SJCRH30 (cell line): Measurements from ENCODE around the gene ARL17A. TPM values are rescaled to one million over a fixed set of nuclear protein-coding genes. Genes with fewer than 3 reads are reported as not detected.
"Not testable (repeated sequence)": the region's sequence is repeated elsewhere in the genome, so short reads cannot be mapped to it uniquely, and the experiment has no call there.

Experiments
- DNase-seq, 2 experiments: peaks; one replicate each; pipeline ENCODE4 v3.0.0-alpha.2; 2015 to 2020
- H3K27ac ChIP-seq: fragments of 250-450 bp; sonication (Bioruptor Pico); 2 replicates; pipeline ENCODE4 v1.5.1; 2020; ENCODE audit warnings: mild to moderate bottlenecking, moderate library complexity
- H3K27me3 ChIP-seq: fragments of 250-450 bp; sonication (Bioruptor Pico); 2 replicates; pipeline ENCODE4 v1.5.1; 2020; ENCODE audit warnings: mild to moderate bottlenecking, moderate library complexity
- H3K36me3 ChIP-seq: fragments of 250-450 bp; sonication (Bioruptor Pico); 2 replicates; pipeline ENCODE4 v1.5.1; 2020; ENCODE audit warnings: mild to moderate bottlenecking, moderate library complexity
- H3K4me1 ChIP-seq: fragments of 250-450 bp; sonication (Bioruptor Pico); 2 replicates; pipeline ENCODE4 v1.5.1; 2020; ENCODE audit warnings: mild to moderate bottlenecking, moderate library complexity
- H3K4me3 ChIP-seq: fragments of 250-450 bp; sonication (Bioruptor Pico); 2 replicates; pipeline ENCODE4 v1.5.1; 2020; ENCODE audit warnings: mild to moderate bottlenecking, moderate library complexity
- H3K9me3 ChIP-seq: fragments of 250-450 bp; sonication (Bioruptor Pico); replicated peaks from 2 replicates; pipeline ENCODE4 v1.5.1; 2020; ENCODE audit warnings: mild to moderate bottlenecking, moderate library complexity
- total RNA-seq: library from RNA; depleted of rRNA; stranded (reverse); fragments of >200 nt; shearing (Covaris generic); gene quantifications from 2 replicates; pipeline ENCODE4 v1.2.3, GENCODE V29; 2014

Gene ARL17A
- total RNA-seq, 1 experiment from 2014 or later, result 30.4 TPM

DNA sequence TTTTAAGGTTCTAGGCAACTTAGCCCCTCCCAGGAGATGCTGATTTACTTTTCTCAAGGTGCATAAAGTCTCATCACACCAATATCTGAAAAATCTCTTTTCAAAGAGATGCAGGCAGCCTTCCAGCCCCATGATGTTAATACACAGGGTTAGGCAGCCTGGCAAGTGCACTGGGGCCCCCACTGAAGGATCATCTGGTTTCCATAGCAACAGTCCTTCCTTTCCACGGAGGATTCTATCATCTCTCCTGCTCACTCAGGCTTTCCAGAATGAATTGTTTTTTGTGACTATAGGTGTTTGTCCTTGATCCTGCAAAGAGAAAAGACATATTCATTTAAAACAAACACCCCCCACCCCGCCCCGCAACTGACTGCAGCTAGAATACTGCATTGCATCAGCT is 6.0 kb upstream of the ARL17A start:
- H3K9me3 ChIP-seq, H3K4me1 ChIP-seq, DNase-seq, H3K27me3 ChIP-seq, H3K36me3 ChIP-seq, H3K27ac ChIP-seq, H3K4me3 ChIP-seq: not testable (repeated sequence)

GRCh38 chr17:46580082-46580481 is 591 bp upstream of the ARL17A start:
- not testable (repeated sequence) for H3K27me3 ChIP-seq, DNase-seq, H3K36me3 ChIP-seq, H3K9me3 ChIP-seq, H3K4me1 ChIP-seq, H3K27ac ChIP-seq, H3K4me3 ChIP-seq

GRCh38 chr17:46571796-46572195 is 7.7 kb downstream of the ARL17A start:
- not testable (repeated sequence) for H3K9me3 ChIP-seq, H3K27ac ChIP-seq, H3K4me3 ChIP-seq, H3K4me1 ChIP-seq, H3K36me3 ChIP-seq, DNase-seq, H3K27me3 ChIP-seq

GRCh38 chr17:46566980-46567379 is 12.5 kb downstream of the ARL17A start:
- H3K27ac ChIP-seq, H3K4me3 ChIP-seq, DNase-seq, H3K9me3 ChIP-seq, H3K27me3 ChIP-seq, H3K36me3 ChIP-seq, H3K4me1 ChIP-seq: not testable (repeated sequence)

DNA sequence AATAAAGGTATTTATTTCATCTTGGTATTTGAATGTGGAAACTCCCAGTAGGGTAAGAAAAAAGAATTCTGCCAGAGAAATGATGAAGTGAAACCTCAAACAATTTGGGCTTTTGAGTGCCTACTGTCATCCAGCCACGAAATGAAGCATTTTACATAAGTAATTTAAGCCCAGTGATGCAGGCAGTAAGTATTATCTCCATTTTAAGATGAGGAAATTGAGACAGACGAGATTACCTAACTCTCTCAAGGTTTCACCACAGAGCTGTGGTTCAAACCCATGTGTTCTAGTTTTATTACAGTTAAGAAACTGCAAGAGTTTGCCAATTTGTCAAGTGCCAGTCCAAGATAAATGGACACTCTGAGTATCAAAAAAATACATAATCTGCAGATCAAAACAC is 13.2 kb downstream of the ARL17A start:
- not testable (repeated sequence) for H3K9me3 ChIP-seq, H3K27ac ChIP-seq, H3K4me1 ChIP-seq, DNase-seq, H3K27me3 ChIP-seq, H3K4me3 ChIP-seq, H3K36me3 ChIP-seq

DNA sequence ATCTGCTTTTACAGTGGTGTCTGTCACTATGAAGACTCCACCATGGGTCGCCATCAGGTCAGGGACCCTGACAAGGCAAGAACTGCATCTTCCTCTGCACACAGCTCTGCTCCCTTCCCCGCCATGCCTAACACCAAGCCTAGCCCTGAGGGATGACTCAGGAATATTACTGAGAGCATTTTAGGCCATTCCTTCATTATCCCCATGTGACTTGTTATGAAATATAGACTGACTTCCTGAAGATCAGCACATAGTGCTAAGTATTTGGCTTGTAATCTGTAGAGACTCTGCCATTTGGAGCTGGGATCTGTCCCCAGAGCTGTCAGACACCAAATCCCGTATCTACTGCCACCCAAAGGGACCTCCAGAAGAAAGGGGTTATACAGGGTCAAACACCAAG is 19.4 kb downstream of the ARL17A start:
- H3K4me1 ChIP-seq, H3K27ac ChIP-seq, H3K4me3 ChIP-seq, H3K27me3 ChIP-seq, DNase-seq, H3K9me3 ChIP-seq, H3K36me3 ChIP-seq: not testable (repeated sequence)

DNA sequence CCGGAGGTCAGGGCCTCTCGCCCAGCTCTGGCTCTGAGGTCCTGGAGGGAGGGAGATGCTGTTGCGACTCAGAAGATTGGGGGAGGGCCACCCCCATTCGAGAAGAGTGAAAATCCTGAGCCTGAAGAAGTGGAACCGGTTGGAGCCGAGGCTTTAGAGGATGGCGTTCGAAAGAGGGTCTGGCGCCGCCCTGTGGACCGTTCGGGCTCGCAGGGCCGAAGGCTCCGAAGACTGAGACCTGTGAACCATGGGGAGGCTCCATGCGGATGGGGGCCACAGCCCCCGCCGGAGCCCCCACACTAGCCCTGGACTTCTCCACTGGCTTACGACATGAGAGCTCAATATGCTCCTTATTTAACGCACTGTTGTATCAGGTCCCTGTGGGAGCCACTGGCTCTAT is 20.3 kb downstream of the ARL17A start:
- DNase-seq, H3K27me3 ChIP-seq, H3K4me1 ChIP-seq, H3K27ac ChIP-seq, H3K4me3 ChIP-seq, H3K36me3 ChIP-seq, H3K9me3 ChIP-seq: not testable (repeated sequence)

GRCh38 chr17:46548607-46549006 is 30.9 kb downstream of the ARL17A start:
- not testable (repeated sequence) for H3K4me3 ChIP-seq, H3K27me3 ChIP-seq, H3K9me3 ChIP-seq, H3K27ac ChIP-seq, DNase-seq, H3K4me1 ChIP-seq, H3K36me3 ChIP-seq

DNA sequence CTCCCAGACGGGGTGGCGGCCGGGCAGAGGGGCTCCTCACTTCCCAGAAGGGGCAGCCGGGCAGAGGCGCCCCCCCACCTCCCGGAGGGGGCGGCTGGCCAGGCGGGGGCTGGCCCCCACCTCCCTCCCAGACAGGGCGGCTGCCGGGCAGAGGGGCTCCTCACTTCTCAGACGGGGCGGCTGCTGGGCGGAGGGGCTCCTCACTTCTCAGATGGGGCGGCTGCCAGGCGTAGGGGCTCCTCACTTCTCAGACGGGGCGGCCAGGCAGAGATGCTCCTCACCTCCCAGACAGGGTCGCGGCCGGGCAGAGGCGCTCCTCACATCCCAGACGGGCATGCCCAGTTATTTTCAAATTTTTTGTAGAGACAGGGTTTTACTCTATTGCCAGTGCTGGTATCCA is 44.8 kb downstream of the ARL17A start:
- not testable (repeated sequence) for DNase-seq, H3K4me3 ChIP-seq, H3K9me3 ChIP-seq

GRCh38 chr17:46512168-46512567 is 67.3 kb downstream of the ARL17A start, which contains the start of gene LRRC37A2:
Gene LRRC37A2 (plus strand): TSS chr17:46512468. CDS start chr17:46512713, 245 bp downstream.
- not testable (repeated sequence) for H3K27me3 ChIP-seq, H3K9me3 ChIP-seq, H3K27ac ChIP-seq, H3K4me3 ChIP-seq, H3K36me3 ChIP-seq, H3K4me1 ChIP-seq, DNase-seq

More for the DNA sequence above, 44.8 kb downstream of the ARL17A start:
- not testable (repeated sequence) for H3K27me3 ChIP-seq, H3K27ac ChIP-seq, H3K36me3 ChIP-seq, H3K4me1 ChIP-seq

DNA sequence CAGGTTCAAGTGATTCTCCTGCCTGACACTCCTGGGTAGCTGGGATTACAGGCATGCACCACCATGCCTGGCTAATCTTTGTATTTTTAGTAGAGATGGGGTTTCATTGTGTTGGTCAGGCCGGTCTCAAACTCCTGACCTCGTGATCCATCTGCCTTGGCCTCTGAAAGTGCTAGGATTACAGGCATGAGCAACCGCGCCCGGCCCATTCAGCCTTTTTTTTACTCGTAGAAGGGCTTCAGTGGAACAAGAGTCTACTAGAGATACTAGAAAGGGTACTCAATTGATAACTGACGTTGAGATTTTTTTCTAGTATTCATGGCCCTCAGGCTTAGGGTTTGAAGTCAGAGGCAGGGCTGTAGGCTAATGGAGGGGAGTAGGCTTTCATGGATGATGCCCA is 73.6 kb downstream of the ARL17A start:
- H3K36me3 ChIP-seq, DNase-seq, H3K27me3 ChIP-seq, H3K9me3 ChIP-seq, H3K4me3 ChIP-seq, H3K27ac ChIP-seq, H3K4me1 ChIP-seq: not testable (repeated sequence)

GRCh38 chr17:46499437-46500139 is 79.9 kb downstream of the ARL17A start:
- not testable (repeated sequence) for H3K9me3 ChIP-seq, H3K27ac ChIP-seq, DNase-seq, H3K4me1 ChIP-seq, H3K27me3 ChIP-seq, H3K36me3 ChIP-seq, H3K4me3 ChIP-seq

DNA sequence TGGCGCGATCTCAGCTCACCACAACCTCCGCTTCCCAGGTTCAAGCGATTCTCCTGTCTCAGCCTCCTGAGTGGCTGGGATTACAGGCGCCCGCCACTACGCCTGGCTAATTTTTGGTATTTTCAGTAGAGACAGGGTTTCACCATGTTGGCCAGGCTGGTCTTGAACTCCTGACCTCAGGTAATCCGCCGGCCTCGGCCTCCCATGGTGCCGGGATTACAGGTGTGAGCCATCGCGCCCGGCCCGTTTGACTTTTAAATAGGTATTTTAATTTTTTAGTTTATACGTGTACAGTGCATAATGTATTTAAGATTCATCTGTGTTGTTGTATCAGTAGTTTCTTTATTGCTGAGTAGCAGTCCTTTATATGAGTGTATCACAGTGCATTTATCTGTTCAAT is 87.5 kb downstream of the ARL17A start:
- not testable (repeated sequence) for H3K4me3 ChIP-seq, H3K9me3 ChIP-seq, DNase-seq, H3K36me3 ChIP-seq, H3K27me3 ChIP-seq, H3K4me1 ChIP-seq, H3K27ac ChIP-seq

DNA sequence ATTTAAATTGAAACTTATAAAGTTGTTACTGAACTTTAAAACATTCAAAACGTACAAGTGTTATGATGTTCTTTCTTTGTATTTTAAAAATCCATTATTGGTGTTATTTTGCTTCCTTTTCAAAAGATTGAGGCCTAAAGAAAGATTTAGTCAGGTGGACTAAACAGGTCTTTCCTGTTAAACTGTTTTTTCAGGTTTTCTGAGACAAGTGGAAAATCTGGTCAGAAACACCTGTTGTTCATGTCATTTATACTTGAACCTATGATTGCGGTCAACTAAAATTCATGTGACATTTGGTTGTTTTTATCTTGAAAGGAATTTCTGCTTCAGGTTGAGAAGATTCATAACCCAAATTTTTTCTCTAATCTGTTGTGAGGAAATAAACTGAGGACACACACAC is 98.2 kb downstream of the ARL17A start:
- H3K9me3 ChIP-seq, DNase-seq, H3K36me3 ChIP-seq, H3K4me3 ChIP-seq, H3K27me3 ChIP-seq, H3K4me1 ChIP-seq, H3K27ac ChIP-seq: not testable (repeated sequence)

DNA sequence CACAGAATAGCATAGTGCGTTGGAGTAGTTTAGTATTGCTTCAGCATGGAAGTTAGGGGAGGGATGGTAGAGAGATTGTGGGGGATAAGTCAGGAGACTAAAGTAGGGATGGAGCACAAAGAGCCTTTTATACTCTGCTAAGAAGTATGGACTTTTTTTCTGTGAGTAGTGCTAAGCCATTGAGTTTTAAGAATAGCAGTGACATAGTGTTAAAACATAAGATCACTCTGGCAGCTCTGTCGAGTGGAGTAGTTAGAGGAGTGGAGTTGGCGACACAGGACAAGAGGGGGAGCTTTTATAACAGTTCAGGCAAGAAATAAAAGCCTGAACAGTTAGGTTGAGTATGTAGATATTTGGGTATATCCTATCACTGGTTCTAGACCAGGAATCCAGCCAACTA is 100.7 kb downstream of the ARL17A start:
- DNase-seq, H3K27ac ChIP-seq, H3K36me3 ChIP-seq, H3K27me3 ChIP-seq, H3K9me3 ChIP-seq, H3K4me3 ChIP-seq, H3K4me1 ChIP-seq: not testable (repeated sequence)

DNA sequence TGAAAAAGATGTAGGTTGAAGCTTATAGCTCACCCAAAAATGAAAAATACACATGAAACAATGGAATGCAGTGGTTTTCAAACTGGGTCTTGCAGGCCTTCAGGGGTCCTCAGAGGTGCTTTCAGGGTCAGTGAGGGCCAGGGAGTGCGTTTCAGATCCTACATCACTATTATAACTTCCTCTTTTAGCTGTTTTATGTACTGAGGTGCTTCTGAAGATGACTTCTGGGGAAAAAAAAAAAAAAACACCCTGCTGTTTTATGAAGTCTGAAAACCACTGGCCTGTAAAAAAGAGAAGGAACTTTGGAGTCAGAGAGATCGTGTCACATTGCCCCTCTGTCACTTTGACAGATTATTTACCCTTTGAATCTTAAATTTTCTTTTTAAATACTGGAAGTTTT is 103.9 kb downstream of the ARL17A start:
- not testable (repeated sequence) for H3K4me1 ChIP-seq, H3K36me3 ChIP-seq, H3K9me3 ChIP-seq, H3K4me3 ChIP-seq, H3K27me3 ChIP-seq, DNase-seq, H3K27ac ChIP-seq
